Lower lobe of right lung (tissue), 2 donors: ENCODE data around the gene TSC2. TPM values are rescaled to one million over a fixed set of nuclear protein-coding genes. Genes with fewer than 3 reads are reported as not detected.
A peak's percentile ranks its signal among the peaks of the same experiment; 100 is the strongest.
"Not testable (repeated sequence)": the region's sequence is repeated elsewhere in the genome, so short reads cannot be mapped to it uniquely, and the experiment has no call there.

Source experiments
- ATAC-seq, 2 donors: fragments of 200-7000 bp; cut with Tn5 transposase; one replicate each; pipeline ENCODE4 v1.9.1; 2020 to 2022; ENCODE audit warnings: mild to moderate bottlenecking in 2 of 2, moderate library complexity in 2 of 2
- DNase-seq: peaks from one replicate; pipeline ENCODE4 v3.0.0-alpha.2; 2020
- H3K27ac ChIP-seq: fragments of 200-600 bp; one replicate; pipeline ENCODE4 v1.8.0; 2022
- H3K27me3 ChIP-seq: fragments of 200-600 bp; one replicate; pipeline ENCODE4 v1.8.0; 2022; ENCODE audit warnings: low read depth
- H3K36me3 ChIP-seq: fragments of 200-600 bp; one replicate; pipeline ENCODE4 v1.8.0; 2022; ENCODE audit warnings: mild to moderate bottlenecking
- H3K4me1 ChIP-seq: fragments of 200-600 bp; one replicate; pipeline ENCODE4 v1.8.0; 2022
- H3K4me3 ChIP-seq: fragments of 200-600 bp; one replicate; pipeline ENCODE4 v1.8.0; 2022; ENCODE audit warnings: mild to moderate bottlenecking
- H3K9me3 ChIP-seq: fragments of 200-600 bp; one replicate; pipeline ENCODE4 v1.8.0; 2022
- intact Hi-C: fragments of 100-400 bp; cut with DNase I; formaldehyde crosslinking; loops from one replicate; pipeline ENCODE4 v1.11.0; 2022
- total RNA-seq: library from RNA; stranded (reverse); fragmentation: NEBNext Ultra II Directional; extraction: Animal tissue kit (Norgen Biotek cat#: 25700); gene quantifications from one replicate; pipeline ENCODE4 v1.2.1, GENCODE V29; 2021
- TF ChIP-seq, protein P1 (sequence below): fragments of 200-600 bp; IDR thresholded peaks from one replicate; pipeline ENCODE4 v1.8.0; 2022; ENCODE audit warnings: antibody characterized with exemption, mild to moderate bottlenecking
- donor health status: DM: no; HTN: yes; CAD: no; lungs with severe emphysema.

Gene TSC2
- total RNA-seq, 1 donor from 2014 or later, result 123 TPM

DNA sequence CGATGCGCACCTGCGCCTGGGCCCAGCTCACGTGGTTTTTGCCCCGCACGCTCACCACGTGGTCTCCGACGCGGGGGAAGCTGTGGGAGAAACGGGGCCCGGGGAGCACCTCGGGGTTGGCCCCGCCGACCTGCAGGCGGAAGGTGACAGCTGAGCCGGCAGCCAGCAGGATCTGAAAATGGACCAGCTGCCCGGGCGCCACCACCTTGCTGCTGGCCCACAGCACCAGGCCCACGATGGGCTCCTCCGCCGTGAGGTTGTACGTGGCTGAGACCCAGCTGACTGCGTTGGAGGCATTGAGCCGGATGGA is 61.4 kb downstream of the TSC2 start:
- DNase-seq, ATAC-seq, H3K9me3 ChIP-seq, H3K27me3 ChIP-seq, H3K4me3 ChIP-seq, H3K4me1 ChIP-seq, H3K27ac ChIP-seq, intact Hi-C loops: not testable (repeated sequence)
- peaks cover 72% of the 10 kb centered on the region for H3K36me3 ChIP-seq

DNA sequence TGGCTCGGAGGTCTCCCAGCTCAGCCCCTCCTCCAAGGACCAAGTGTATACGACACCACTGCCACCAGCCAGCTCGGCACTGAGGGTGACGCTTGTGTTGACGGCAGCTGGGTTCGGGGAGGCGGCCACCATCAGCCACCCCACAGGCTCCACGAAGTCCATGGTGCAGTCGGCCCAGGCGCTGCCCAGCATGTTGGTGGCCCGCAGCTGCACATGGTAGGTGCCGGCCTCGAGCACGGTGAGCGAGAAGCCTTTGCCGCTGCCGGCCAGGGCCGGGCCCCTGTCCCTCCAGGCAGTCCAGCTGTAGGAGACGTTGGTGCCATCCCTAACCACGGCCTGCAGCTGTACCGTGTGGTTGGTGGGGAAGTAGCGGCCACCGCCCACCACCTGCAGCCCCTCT is 62.1 kb downstream of the TSC2 start:
- DNase-seq, intact Hi-C loops, H3K4me1 ChIP-seq, H3K4me3 ChIP-seq, H3K27me3 ChIP-seq, H3K9me3 ChIP-seq, H3K27ac ChIP-seq: not testable (repeated sequence)
- peak; percentile 16 to 42 for ATAC-seq
- peaks cover 77% of the 10 kb centered on the region for H3K36me3 ChIP-seq

DNA sequence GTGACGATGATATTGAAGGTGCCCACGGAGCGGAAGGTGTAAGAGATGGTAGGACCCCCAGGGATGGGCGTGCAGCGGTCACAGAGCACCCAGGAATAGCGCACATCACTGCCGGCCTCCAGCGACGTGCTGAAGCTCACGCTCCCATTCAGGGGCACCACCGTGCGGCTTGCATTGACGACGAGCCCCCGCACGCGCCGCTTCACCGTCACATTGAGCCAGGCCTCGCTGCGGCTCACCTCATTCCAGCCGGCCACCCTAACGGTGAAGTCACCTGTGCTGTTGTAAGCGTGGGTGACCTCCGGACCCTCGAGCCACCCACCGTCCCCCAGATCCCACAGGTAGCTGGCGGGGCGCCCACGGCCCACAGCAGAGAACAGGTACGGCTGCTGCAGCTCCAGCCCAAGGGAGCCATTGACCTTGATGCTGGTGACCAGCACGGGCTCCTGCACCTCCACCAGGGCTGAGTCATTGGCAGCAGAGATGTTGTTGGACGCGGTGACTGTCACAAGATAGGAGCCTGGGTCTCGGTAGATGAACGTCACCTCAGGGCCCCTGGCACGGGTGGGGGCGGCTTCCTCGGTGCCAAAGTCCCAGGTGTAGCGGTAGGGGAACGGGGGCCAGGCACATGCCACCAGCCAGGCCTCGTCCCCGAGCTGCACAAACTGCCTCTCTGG is 62.7 kb downstream of the TSC2 start:
- ATAC-seq, result peak; percentile 19 to 35
- H3K36me3 ChIP-seq, result peaks cover 75% of the 10 kb centered on the region
- intact Hi-C loops, H3K4me1 ChIP-seq, H3K27ac ChIP-seq, H3K4me3 ChIP-seq, H3K27me3 ChIP-seq, DNase-seq, H3K9me3 ChIP-seq: not testable (repeated sequence)

DNA sequence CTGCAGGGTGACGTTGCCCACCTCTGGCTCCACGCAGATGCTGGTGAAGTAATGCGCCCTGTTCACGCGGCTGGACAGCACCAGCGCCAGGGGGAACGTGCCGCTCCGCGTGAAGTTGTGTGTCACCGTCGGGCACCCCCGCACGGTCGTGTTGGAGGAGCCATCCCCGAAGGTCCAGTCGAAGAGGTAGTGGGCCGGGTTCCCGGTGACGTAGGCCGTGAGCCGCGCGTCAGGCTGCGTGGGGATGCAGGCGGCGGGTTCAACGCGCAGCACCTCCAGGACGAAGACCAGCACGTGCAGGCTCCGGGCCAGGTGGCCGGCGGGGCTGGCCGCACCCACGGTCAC is 63.2 kb downstream of the TSC2 start:
- DNase-seq, intact Hi-C loops, H3K27ac ChIP-seq, H3K4me1 ChIP-seq, H3K9me3 ChIP-seq, H3K4me3 ChIP-seq, H3K27me3 ChIP-seq: not testable (repeated sequence)
- ATAC-seq, result peak in 1 of 2 donors; percentile 8
- H3K36me3 ChIP-seq, result peaks cover 70% of the 10 kb centered on the region

DNA sequence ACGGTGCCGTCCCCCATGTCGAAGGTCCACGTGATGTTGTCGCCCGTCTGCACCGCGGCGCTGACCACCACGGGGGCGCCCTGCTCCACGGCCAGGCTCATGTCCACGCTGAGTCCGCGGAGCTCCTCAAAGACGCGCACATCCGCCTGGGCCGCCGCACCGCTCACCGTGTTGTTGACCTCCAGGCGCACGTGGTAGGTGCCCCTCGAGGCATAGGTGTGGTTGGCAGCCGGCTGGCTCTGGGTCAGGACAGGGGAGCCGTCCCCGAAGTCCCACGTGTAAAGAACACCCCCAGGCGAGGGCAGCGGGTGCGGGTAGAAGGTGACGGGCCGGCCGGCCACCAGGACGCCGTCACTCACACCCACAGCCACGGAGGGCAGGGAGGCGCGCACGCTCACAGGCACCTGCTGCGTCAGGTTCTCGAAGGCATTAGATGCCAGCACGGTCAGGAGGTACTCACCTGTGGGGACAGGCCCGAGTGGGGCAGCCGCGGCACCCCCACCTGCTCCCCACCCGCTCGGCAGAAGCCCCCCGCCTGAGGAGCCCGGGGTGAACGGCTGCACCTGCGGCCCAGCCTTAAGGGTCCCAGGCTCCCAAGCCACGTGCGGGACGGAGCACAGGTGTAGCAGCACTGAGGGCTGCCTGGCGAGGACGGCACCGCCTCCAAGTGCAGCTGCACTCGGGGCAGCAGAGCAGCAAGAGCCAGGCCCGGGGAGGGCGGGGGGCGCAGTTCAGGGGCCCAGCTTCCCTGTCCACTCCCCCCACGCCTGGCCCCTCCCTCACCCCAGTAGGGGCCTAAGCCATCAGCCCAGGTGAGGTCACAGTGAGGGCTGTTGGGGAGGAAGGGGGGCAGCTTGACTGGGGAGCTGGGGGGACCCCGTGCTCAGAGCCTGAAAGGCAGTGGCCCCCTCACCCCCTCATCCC is 63.9 kb downstream of the TSC2 start:
- H3K36me3 ChIP-seq, result peaks cover 67% of the 10 kb centered on the region
- H3K27me3 ChIP-seq, intact Hi-C loops, H3K9me3 ChIP-seq, DNase-seq, H3K4me3 ChIP-seq, H3K27ac ChIP-seq, H3K4me1 ChIP-seq: not testable (repeated sequence)
- ATAC-seq, result peak; percentile 31 to 44

DNA sequence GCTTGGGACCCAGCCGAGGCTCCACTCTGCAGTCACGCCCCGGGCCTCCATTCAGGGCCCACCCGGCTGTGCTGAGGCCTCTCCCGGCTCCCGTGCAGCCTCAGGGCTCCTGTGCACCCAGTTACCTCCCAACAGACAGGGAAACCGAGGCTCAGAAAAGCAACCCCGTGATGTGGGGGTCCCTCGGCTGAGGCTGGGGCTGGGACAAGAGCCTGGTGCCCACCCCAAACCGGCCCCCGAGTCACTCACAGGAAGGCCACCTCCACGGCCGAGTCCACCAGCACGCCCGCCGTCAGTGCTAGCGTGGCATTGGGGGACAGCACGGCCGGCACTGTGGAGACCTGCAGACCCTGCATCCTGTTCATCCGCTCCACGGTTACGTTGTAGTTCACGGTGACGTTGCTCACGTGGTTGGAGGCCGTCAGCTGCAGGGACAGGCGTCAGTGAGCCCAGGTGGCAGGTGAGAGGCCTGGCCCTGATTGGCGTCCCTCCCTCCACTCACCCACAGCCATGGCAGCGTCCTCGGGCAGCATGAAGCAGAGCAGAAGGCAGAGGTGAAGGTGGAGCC is 64.8 kb downstream of the TSC2 start:
- H3K9me3 ChIP-seq, ATAC-seq, DNase-seq, H3K4me1 ChIP-seq, H3K27me3 ChIP-seq, intact Hi-C loops, H3K4me3 ChIP-seq, H3K27ac ChIP-seq: not testable (repeated sequence)
- peaks cover 60% of the 10 kb centered on the region for H3K36me3 ChIP-seq

DNA sequence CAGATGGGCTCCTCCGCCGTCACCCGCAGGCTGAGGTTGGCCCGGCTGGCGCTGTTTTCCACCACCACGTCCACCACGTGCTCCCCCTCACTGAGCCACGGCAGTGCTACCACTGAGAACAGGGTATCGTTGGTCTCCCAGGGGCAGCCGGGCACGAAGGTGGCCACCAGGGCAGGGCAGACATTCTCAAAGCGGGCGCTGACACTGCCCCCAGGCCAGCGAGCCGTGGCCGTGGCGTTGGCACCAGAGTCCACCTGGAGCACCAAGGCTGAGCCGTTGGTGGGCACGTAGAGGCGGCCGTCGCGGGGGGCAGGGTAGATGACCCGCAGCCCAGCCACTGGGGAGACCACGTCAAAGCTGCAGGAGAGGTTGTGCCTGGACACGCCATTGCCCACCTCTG is 66.4 kb downstream of the TSC2 start:
- H3K36me3 ChIP-seq, result peaks cover 44% of the 10 kb centered on the region
- H3K4me1 ChIP-seq, ATAC-seq, H3K9me3 ChIP-seq, intact Hi-C loops, H3K27me3 ChIP-seq, DNase-seq, H3K4me3 ChIP-seq, H3K27ac ChIP-seq: not testable (repeated sequence)

DNA sequence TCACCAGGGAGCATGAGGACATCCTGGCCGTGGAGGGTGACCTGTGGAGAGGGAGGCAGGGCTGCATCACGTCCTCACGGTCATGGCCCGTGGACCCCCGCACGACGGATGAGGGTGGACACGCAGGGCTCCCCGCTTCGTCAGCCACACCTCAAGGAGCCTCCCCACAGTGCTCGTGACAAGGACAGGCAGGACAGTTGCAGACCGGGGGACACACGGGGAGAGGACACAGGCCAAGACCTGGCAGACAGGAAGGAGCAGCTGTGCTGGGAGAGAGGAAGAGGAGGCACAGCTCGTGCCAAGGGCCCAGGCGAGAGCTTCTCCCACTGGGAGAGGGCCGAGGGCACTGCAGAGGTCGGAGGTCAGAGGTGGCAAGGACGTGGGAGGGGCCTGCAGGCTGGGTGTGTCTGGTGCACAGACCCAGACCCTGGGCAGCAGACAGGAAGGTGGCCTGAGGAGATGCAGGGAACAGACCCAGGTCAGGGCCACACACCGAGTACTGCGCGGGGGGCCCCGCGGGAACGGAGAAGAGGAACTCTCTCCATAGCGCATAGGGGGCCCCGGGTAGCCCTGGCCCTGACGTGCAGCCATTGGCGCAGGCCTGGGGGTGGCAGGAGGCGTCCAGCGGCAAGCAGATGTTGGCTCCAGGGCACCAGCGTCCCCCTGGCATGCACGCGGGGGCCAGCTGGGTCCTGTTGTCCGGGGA is 67.3 kb downstream of the TSC2 start:
- H3K9me3 ChIP-seq, ATAC-seq, H3K4me3 ChIP-seq, H3K27ac ChIP-seq, DNase-seq, H3K4me1 ChIP-seq, H3K27me3 ChIP-seq, intact Hi-C loops: not testable (repeated sequence)
- peaks cover 37% of the 10 kb centered on the region for H3K36me3 ChIP-seq

DNA sequence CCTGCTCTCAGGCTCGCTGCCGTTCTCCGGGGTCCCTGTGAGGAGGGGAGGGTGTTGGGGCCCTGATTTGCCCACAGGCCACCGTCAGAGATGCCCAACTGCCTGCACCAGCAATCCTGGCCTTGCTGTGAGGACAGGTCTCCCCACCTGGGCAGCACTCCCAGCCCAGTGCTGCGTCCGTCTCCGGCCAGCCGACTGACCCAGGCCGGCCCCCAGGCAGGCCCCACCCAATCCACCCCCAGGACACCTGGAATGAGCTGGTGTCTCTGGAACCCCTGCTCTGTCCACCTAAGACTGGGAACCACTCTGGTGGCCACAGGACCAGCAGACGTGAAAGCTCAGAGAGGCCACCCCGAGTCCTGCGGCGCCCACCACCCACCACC is 67.8 kb downstream of the TSC2 start:
- Histone ChIP-seq H3K27ac (no peak overlapping the region), H3K27me3 (no peaks in the 10 kb centered on the region), H3K4me1 (no peaks in the 10 kb centered on the region), H3K36me3 (peaks cover 32% of the 10 kb centered on the region), H3K9me3 (no peaks in the 10 kb centered on the region), H3K4me3 (no peak overlapping the region)
- TF ChIP-seq, protein P1, sequence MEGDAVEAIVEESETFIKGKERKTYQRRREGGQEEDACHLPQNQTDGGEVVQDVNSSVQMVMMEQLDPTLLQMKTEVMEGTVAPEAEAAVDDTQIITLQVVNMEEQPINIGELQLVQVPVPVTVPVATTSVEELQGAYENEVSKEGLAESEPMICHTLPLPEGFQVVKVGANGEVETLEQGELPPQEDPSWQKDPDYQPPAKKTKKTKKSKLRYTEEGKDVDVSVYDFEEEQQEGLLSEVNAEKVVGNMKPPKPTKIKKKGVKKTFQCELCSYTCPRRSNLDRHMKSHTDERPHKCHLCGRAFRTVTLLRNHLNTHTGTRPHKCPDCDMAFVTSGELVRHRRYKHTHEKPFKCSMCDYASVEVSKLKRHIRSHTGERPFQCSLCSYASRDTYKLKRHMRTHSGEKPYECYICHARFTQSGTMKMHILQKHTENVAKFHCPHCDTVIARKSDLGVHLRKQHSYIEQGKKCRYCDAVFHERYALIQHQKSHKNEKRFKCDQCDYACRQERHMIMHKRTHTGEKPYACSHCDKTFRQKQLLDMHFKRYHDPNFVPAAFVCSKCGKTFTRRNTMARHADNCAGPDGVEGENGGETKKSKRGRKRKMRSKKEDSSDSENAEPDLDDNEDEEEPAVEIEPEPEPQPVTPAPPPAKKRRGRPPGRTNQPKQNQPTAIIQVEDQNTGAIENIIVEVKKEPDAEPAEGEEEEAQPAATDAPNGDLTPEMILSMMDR, result no peak
- ATAC-seq (no peak), DNase-seq (no peak)
- intact Hi-C loops, result no loop called here

DNA sequence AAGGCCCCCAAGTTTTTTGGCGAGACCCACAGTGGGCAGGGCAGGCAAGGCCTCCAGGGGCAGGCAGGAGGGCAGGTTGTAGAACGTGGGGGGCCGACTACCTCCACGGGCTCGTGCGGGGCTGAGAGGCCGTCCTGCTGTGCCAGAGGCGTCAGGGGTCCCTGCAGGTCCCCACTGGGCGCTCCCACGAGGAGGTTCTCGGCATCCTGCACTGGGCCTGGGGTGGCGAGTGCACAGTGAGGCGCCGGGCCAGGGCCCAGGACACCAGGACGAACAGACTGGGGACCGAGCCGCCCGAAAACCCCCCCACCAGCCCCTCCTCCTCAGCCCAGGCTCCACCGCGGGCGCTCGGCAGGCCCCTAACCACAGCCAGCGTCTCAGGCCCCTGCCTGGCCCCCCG is 68.6 kb downstream of the TSC2 start:
- H3K9me3 ChIP-seq, intact Hi-C loops, ATAC-seq, H3K27ac ChIP-seq, H3K4me1 ChIP-seq, H3K4me3 ChIP-seq, DNase-seq, H3K27me3 ChIP-seq: not testable (repeated sequence)
- peaks cover 23% of the 10 kb centered on the region for H3K36me3 ChIP-seq

DNA sequence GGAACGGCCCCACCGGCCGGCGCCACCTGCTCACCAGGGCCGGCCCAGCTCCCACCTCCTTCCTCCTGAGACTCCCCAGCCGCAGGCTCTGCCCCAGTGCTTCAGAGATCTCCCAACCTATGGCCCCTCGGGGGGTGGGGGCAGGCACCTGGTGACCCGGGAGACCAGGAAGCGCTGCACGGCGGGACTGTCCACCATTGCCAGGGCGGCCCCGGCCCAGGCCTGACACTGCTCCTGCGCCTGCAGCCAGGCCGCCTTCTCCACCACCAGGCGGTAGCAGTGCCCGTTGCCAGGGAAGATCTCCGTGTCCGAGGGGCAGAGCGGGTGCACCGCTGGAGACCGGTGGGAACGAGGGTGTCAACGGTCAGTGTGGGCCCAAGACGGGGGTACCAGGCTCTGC is 69.6 kb downstream of the TSC2 start:
- H3K9me3 ChIP-seq, H3K27me3 ChIP-seq, DNase-seq, H3K4me1 ChIP-seq, intact Hi-C loops, ATAC-seq, H3K27ac ChIP-seq, H3K4me3 ChIP-seq: not testable (repeated sequence)
- H3K36me3 ChIP-seq, result peaks cover 21% of the 10 kb centered on the region

DNA sequence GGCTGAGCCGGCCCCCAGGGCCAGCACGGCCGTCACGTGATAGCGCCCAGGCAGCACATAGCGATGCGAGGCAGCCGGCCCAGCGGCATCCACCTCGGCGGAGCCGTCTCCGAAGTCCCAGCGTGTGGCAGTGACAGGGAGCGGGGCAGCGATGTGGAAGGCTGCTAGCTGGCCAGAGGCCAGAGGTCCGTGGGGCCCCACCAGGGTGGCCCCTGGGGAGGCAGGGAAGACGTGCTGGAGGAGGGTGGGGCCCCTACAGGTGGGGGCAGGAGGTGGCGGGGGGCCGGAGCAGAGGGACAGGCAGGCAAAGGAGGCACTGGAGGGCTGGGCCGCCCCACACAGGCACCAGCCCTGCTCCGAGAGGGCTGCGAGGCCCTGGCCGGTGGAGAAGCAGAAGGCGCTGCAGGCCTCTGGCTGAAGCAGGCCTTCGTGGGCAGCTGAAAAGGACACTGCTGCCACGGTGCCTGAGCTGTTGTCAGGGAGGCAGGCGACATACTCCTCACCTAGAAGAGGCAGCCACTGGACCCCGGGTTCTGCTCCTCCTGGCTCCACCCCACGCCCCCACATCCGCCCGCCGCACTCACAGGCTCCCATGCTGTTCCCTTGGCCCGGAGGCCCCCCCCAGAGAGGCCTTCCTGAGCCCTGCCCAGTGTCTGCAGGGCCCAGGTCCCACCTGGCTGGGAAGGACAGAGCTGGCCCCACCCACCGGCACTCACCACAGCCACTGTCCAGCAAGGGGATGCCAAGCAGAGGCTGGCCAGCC is 70.4 kb downstream of the TSC2 start:
- intact Hi-C loops, H3K4me3 ChIP-seq, H3K27me3 ChIP-seq, DNase-seq, H3K27ac ChIP-seq, ATAC-seq, H3K9me3 ChIP-seq, H3K4me1 ChIP-seq: not testable (repeated sequence)
- H3K36me3 ChIP-seq, result peaks cover 17% of the 10 kb centered on the region
